ENCODE results near the gene COMT. TPM values are rescaled to one million over a fixed set of nuclear protein-coding genes. Genes with fewer than 3 reads are reported as not detected.

COMT gene
- total RNA-seq, 5 donors from 2014 or later (not counting 1 experiment from before 2014, with no cell fraction given), result 30.6 to 53.1 (median 50.5) TPM

- H3K36me3 ChIP-seq (ENCODE audit: control insufficient read depth in 2 of 2, extremely low read depth in 1 of 2, insufficient read depth in 1 of 2, low read length in 1 of 2), result peaks cover 0 to 7% of the 10 kb centered on the region in 2 donors
- H3K4me1 Mint-ChIP-seq, result peaks cover 12 to 22% (median 20%) of the 10 kb centered on the region in 3 donors
- no peak for DNase-seq
- H3K4me3 ChIP-seq (ENCODE audit: control insufficient read depth in 1 of 2, extremely low read depth in 1 of 2, low read length in 1 of 2), result no peak overlapping the region
- no peak overlapping the region for H3K27ac Mint-ChIP-seq
- H3K36me3 Mint-ChIP-seq, result no peaks in the 10 kb centered on the region
- H3K4me3 Mint-ChIP-seq, result no peak overlapping the region
- peaks cover 0 to 48% of the 10 kb centered on the region in 2 experiments for H3K4me1 ChIP-seq (ENCODE audit: control insufficient read depth in 1 of 2, extremely low read depth in 1 of 2, insufficient read depth in 2 of 2, low read length in 2 of 2)
- H3K9me3 ChIP-seq, result no peaks in the 10 kb centered on the region
- no peaks in the 10 kb centered on the region for H3K27me3 Mint-ChIP-seq
- H3K9me3 Mint-ChIP-seq, result no peaks in the 10 kb centered on the region
- peaks cover 0 to 4% of the 10 kb centered on the region in 2 experiments for H3K27me3 ChIP-seq (replicated peaks in 1 of 2; ENCODE audit: control insufficient read depth in 2 of 2, extremely low read depth in 1 of 2, insufficient read depth in 2 of 2, low read length in 1 of 2)
- no peak for ATAC-seq (replicated peaks in 1 of 4)
- H3K27ac ChIP-seq (ENCODE audit: low read length), result no peak overlapping the region
- 58% methylated on average over 10 of the region's 13 CpGs for WGBS (ENCODE audit: insufficient coverage)
- ChIA-PET CTCF (no interaction called here), POLR2A (no interaction called here)
Observed at GRCh38 chr22:19974935-19975706, 33.5 kb downstream of the COMT start.

- no CpG with 5 or more reads among the region's 4 CpGs for WGBS (ENCODE audit: insufficient coverage)
- Histone ChIP-seq H3K4me1 (ENCODE audit: control insufficient read depth in 1 of 2, extremely low read depth in 1 of 2, insufficient read depth in 2 of 2, low read length in 2 of 2) (peaks cover 0 to 43% of the 10 kb centered on the region in 2 experiments), H3K9me3 (no peaks in the 10 kb centered on the region), H3K4me3 (ENCODE audit: control insufficient read depth in 1 of 2, extremely low read depth in 1 of 2, low read length in 1 of 2) (no peak overlapping the region), H3K27ac (ENCODE audit: low read length) (no peak overlapping the region), H3K27me3 (replicated peaks in 1 of 2; ENCODE audit: control insufficient read depth in 2 of 2, extremely low read depth in 1 of 2, insufficient read depth in 2 of 2, low read length in 1 of 2) (peaks cover 0 to 4% of the 10 kb centered on the region in 2 experiments), H3K36me3 (ENCODE audit: control insufficient read depth in 2 of 2, extremely low read depth in 1 of 2, insufficient read depth in 1 of 2, low read length in 1 of 2) (peaks cover 0 to 7% of the 10 kb centered on the region in 2 donors)
- ATAC-seq (replicated peaks in 1 of 4) (no peak), DNase-seq (no peak)
- H3K4me3 Mint-ChIP-seq, result no peak overlapping the region
- peaks cover 9 to 21% (median 18%) of the 10 kb centered on the region in 3 donors for H3K4me1 Mint-ChIP-seq
- H3K27me3 Mint-ChIP-seq, result no peaks in the 10 kb centered on the region
- H3K36me3 Mint-ChIP-seq, result no peaks in the 10 kb centered on the region
- CTCF ChIA-PET, result no interaction called here
- no peaks in the 10 kb centered on the region for H3K9me3 Mint-ChIP-seq
- H3K27ac Mint-ChIP-seq, result no peak overlapping the region
- POLR2A ChIA-PET, result no interaction called here
Observed at GRCh38 chr22:19975707-19976035, 34.1 kb downstream of the COMT start.

GRCh38 chr22:19976671-19977070, 35.1 kb downstream of the COMT start:
- no peak overlapping the region for H3K4me3 Mint-ChIP-seq
- no peaks in the 10 kb centered on the region for H3K36me3 Mint-ChIP-seq
- no peaks in the 10 kb centered on the region for H3K9me3 ChIP-seq
- ATAC-seq (replicated peaks in 1 of 4) (no peak), DNase-seq (no peak)
- CTCF ChIA-PET, result no interaction called here
- H3K4me3 ChIP-seq (ENCODE audit: control insufficient read depth in 1 of 2, extremely low read depth in 1 of 2, low read length in 1 of 2), result no peak overlapping the region
- H3K27ac Mint-ChIP-seq, result no peak overlapping the region
- H3K27ac ChIP-seq (ENCODE audit: low read length), result no peak overlapping the region
- H3K4me1 Mint-ChIP-seq, result peaks cover 4 to 17% (median 12%) of the 10 kb centered on the region in 3 donors
- H3K4me1 ChIP-seq (ENCODE audit: control insufficient read depth in 1 of 2, extremely low read depth in 1 of 2, insufficient read depth in 2 of 2, low read length in 2 of 2), result peaks cover 0 to 33% of the 10 kb centered on the region in 2 experiments
- no CpG with 5 or more reads among the region's 3 CpGs for WGBS (ENCODE audit: insufficient coverage)
- H3K27me3 Mint-ChIP-seq, result no peaks in the 10 kb centered on the region
- POLR2A ChIA-PET, result no interaction called here
- H3K9me3 Mint-ChIP-seq, result no peaks in the 10 kb centered on the region
- peaks cover 0 to 4% of the 10 kb centered on the region in 2 experiments for H3K27me3 ChIP-seq (replicated peaks in 1 of 2; ENCODE audit: control insufficient read depth in 2 of 2, extremely low read depth in 1 of 2, insufficient read depth in 2 of 2, low read length in 1 of 2)
- peaks cover 0 to 3% of the 10 kb centered on the region in 2 donors for H3K36me3 ChIP-seq (ENCODE audit: control insufficient read depth in 2 of 2, extremely low read depth in 1 of 2, insufficient read depth in 1 of 2, low read length in 1 of 2)

GRCh38 chr22:19977296-19978243, 36.0 kb downstream of the COMT start:
- DNase-seq (no peak), ATAC-seq (replicated peaks in 1 of 4) (no peak)
- H3K27ac ChIP-seq (ENCODE audit: low read length), result no peak overlapping the region
- H3K36me3 ChIP-seq (ENCODE audit: control insufficient read depth in 2 of 2, extremely low read depth in 1 of 2, insufficient read depth in 1 of 2, low read length in 1 of 2), result peaks cover 0 to 2% of the 10 kb centered on the region in 2 donors
- peaks cover 0 to 24% of the 10 kb centered on the region in 2 experiments for H3K4me1 ChIP-seq (ENCODE audit: control insufficient read depth in 1 of 2, extremely low read depth in 1 of 2, insufficient read depth in 2 of 2, low read length in 2 of 2)
- POLR2A ChIA-PET, result no interaction called here
- Mint-ChIP-seq H3K4me1 (peaks cover 0 to 10% (median 8%) of the 10 kb centered on the region in 3 donors), H3K9me3 (no peaks in the 10 kb centered on the region), H3K4me3 (no peak overlapping the region), H3K36me3 (no peaks in the 10 kb centered on the region), H3K27me3 (no peaks in the 10 kb centered on the region), H3K27ac (no peak overlapping the region)
- H3K27me3 ChIP-seq (replicated peaks in 1 of 2; ENCODE audit: control insufficient read depth in 2 of 2, extremely low read depth in 1 of 2, insufficient read depth in 2 of 2, low read length in 1 of 2), result peaks cover 0 to 4% of the 10 kb centered on the region in 2 experiments
- WGBS (ENCODE audit: insufficient coverage), result 85% methylated on average over 29 of the region's 32 CpGs
- H3K9me3 ChIP-seq, result no peaks in the 10 kb centered on the region
- CTCF ChIA-PET, result no interaction called here
- no peak overlapping the region for H3K4me3 ChIP-seq (ENCODE audit: control insufficient read depth in 1 of 2, extremely low read depth in 1 of 2, low read length in 1 of 2)

GRCh38 chr22:19978748-19979147, 37.2 kb downstream of the COMT start:
- no peak overlapping the region for H3K27ac ChIP-seq (ENCODE audit: low read length)
- H3K27me3 ChIP-seq (replicated peaks in 1 of 2; ENCODE audit: control insufficient read depth in 2 of 2, extremely low read depth in 1 of 2, insufficient read depth in 2 of 2, low read length in 1 of 2), result peaks cover 0 to 8% of the 10 kb centered on the region in 2 experiments
- DNase-seq (no peak), ATAC-seq (replicated peaks in 1 of 4) (no peak)
- H3K4me1 ChIP-seq (ENCODE audit: control insufficient read depth in 1 of 2, extremely low read depth in 1 of 2, insufficient read depth in 2 of 2, low read length in 2 of 2), result peaks cover 0 to 20% of the 10 kb centered on the region in 2 experiments
- CTCF ChIA-PET, result no interaction called here
- H3K4me1 Mint-ChIP-seq, result peaks cover 0 to 10% (median 8%) of the 10 kb centered on the region in 3 donors
- no peak overlapping the region for H3K4me3 Mint-ChIP-seq
- H3K36me3 Mint-ChIP-seq, result no peaks in the 10 kb centered on the region
- 90% methylated on average over 17 of the region's 17 CpGs for WGBS (ENCODE audit: insufficient coverage)
- peaks cover 0 to 2% of the 10 kb centered on the region in 2 donors for H3K36me3 ChIP-seq (ENCODE audit: control insufficient read depth in 2 of 2, extremely low read depth in 1 of 2, insufficient read depth in 1 of 2, low read length in 1 of 2)
- H3K9me3 ChIP-seq, result no peaks in the 10 kb centered on the region
- H3K9me3 Mint-ChIP-seq, result no peaks in the 10 kb centered on the region
- no peak overlapping the region for H3K4me3 ChIP-seq (ENCODE audit: control insufficient read depth in 1 of 2, extremely low read depth in 1 of 2, low read length in 1 of 2)
- POLR2A ChIA-PET, result no interaction called here
- no peak overlapping the region for H3K27ac Mint-ChIP-seq
- no peaks in the 10 kb centered on the region for H3K27me3 Mint-ChIP-seq

- Mint-ChIP-seq H3K27me3 (no peaks in the 10 kb centered on the region), H3K9me3 (no peaks in the 10 kb centered on the region), H3K36me3 (no peaks in the 10 kb centered on the region), H3K4me1 (peaks cover 0 to 7% (median 6%) of the 10 kb centered on the region in 3 donors), H3K27ac (no peak overlapping the region), H3K4me3 (no peak overlapping the region)
- no peak overlapping the region for H3K27ac ChIP-seq (ENCODE audit: low read length)
- ChIA-PET POLR2A (interaction anchor here (0.6 kb wide), 2 partner anchors 67 to 740 kb away, joined by 6 read pairs; no protein-coding TSS in a partner anchor), CTCF (no interaction called here)
- no peak for ATAC-seq (replicated peaks in 1 of 4)
- WGBS (ENCODE audit: insufficient coverage), result 95% methylated on average over 47 of the region's 52 CpGs
- peaks cover 0 to 2% of the 10 kb centered on the region in 2 donors for H3K36me3 ChIP-seq (ENCODE audit: control insufficient read depth in 2 of 2, extremely low read depth in 1 of 2, insufficient read depth in 1 of 2, low read length in 1 of 2)
- peaks cover 0 to 9% of the 10 kb centered on the region in 2 experiments for H3K4me1 ChIP-seq (ENCODE audit: control insufficient read depth in 1 of 2, extremely low read depth in 1 of 2, insufficient read depth in 2 of 2, low read length in 2 of 2)
- peaks cover 0 to 12% of the 10 kb centered on the region in 2 experiments for H3K27me3 ChIP-seq (replicated peaks in 1 of 2; ENCODE audit: control insufficient read depth in 2 of 2, extremely low read depth in 1 of 2, insufficient read depth in 2 of 2, low read length in 1 of 2)
- DNase-seq, result no peak
- H3K4me3 ChIP-seq (ENCODE audit: control insufficient read depth in 1 of 2, extremely low read depth in 1 of 2, low read length in 1 of 2), result no peak overlapping the region
- no peaks in the 10 kb centered on the region for H3K9me3 ChIP-seq
Observed at GRCh38 chr22:19979712-19980493, 38.3 kb downstream of the COMT start.

Measured in T-cell (primary cell).